ACC112 (cell line): ENCODE data around the gene LCN15.
"Not testable (repeated sequence)": the region's sequence is repeated elsewhere in the genome, so short reads cannot be mapped to it uniquely, and the experiment has no call there.

Experiments used
- H2AFZ ChIP-seq: fragments of 200-600 bp; sonication (generic); one replicate; pipeline ENCODE4 v1.6.0; 2017; ENCODE audit warnings: antibody characterized with exemption, low read length; ENCODE audit not compliant: unreplicated experiment
- H3K27ac ChIP-seq: fragments of 200-600 bp; sonication (generic); 2 replicates; pipeline ENCODE4 v1.5.1; 2014; ENCODE audit warnings: low read depth, mild to moderate bottlenecking, antibody characterized with exemption, low read length, moderate library complexity
- H3K27me3 ChIP-seq: fragments of 200-600 bp; sonication (generic); 2 replicates; pipeline ENCODE4 v1.6.1; 2014; ENCODE audit warnings: mild to moderate bottlenecking, antibody characterized with exemption, low read length, moderate library complexity, mixed read lengths; ENCODE audit not compliant: insufficient read depth
- H3K36me3 ChIP-seq: fragments of 200-600 bp; sonication (generic); 2 replicates; pipeline ENCODE4 v1.6.1; 2016; ENCODE audit warnings: mild to moderate bottlenecking, antibody characterized with exemption, low read length, moderate library complexity, mixed read lengths; ENCODE audit not compliant: insufficient read depth
- H3K4me1 ChIP-seq: fragments of 200-600 bp; sonication (generic); one replicate; pipeline ENCODE4 v1.6.1; 2016; ENCODE audit warnings: low read length, mixed read lengths; ENCODE audit not compliant: insufficient read depth, unreplicated experiment, control insufficient read depth
- H3K4me3 ChIP-seq: fragments of 200-600 bp; sonication (generic); 2 replicates; pipeline ENCODE4 v1.5.1; 2014; ENCODE audit warnings: mild to moderate bottlenecking, low read depth, low read length
- H3K79me2 ChIP-seq: fragments of 200-600 bp; sonication (generic); one replicate; pipeline ENCODE4 v1.6.0; 2016; ENCODE audit warnings: low read length; ENCODE audit not compliant: control insufficient read depth, unreplicated experiment, insufficient read depth

LCN15 gene

DNA sequence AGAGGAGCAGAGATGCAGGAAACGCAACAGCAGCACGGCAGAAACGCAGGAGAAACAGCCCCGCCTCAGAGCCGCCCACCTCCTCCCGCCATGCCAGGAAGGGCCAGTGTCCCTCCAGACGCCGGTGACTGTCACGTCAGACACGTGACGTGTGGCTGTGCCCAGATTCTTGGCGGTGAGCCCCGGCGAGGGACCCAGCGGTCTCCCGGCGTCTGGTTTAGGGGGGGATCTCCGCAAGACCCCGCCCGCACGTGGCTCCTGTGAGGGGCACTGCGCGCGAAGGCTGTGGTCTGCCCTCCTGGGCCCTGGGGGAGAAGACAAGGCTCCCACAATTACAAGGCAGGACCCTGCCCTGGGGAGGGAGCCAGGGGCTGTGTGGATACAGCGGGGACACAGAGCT, 3.9 kb downstream of the LCN15 start:
- H3K27me3 ChIP-seq = no peaks in the 10 kb centered on the region
- no peak overlapping the region for H2AFZ ChIP-seq
- H3K4me1 ChIP-seq = no peaks in the 10 kb centered on the region
- H3K27ac ChIP-seq = no peak overlapping the region
- no peaks in the 10 kb centered on the region for H3K79me2 ChIP-seq
- no peak overlapping the region for H3K4me3 ChIP-seq
- H3K36me3 ChIP-seq = no peaks in the 10 kb centered on the region

DNA sequence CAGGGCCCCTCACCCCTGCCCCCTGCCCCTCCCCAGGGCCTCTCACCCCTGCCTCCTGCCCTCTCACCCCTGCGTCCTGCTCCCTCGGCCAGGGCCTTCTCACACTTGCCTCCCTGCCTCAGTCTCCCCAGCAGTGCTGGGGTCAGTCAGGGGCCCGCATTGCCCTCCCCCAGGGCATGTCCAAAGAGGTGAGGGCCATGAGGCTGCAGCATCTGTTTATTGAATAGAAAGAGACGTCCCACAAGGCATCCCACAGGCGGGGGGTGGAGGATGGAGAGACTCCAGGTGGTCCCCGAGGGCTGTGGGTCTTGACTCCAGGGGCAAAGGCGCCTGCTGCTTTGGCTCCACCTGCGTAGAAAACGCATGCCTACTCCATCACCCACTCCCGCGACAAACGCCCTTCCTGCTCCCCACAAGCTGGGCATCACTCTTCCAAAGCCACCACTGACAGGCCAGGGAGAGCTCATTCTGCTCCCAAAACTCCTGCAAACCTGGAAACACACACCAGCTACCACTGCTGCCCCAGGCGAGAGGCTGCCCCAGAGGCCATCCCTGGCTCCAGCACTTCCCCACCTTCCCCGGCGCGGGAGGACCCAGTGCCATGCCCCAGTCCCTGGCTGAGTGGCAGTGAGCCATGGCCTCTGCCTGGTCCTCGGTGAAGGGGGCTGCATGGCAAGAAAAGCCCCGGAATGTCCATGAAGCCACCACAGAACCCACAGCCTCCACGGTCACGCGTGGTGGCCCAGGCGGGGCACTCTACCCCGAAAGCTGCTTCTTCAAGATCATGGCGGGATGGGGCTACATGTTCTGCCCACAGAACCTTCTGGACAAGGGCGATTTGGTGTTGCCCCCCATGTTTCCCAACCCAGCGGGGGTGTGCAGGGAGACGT, 4.6 kb downstream of the LCN15 start:
- no peaks in the 10 kb centered on the region for H3K36me3 ChIP-seq
- no peak overlapping the region for H2AFZ ChIP-seq
- H3K27me3 ChIP-seq = no peaks in the 10 kb centered on the region
- no peak overlapping the region for H3K27ac ChIP-seq
- H3K4me1 ChIP-seq = no peaks in the 10 kb centered on the region
- no peaks in the 10 kb centered on the region for H3K79me2 ChIP-seq
- H3K4me3 ChIP-seq = no peak overlapping the region

GRCh38 chr9:136759001-136759400, 5.3 kb downstream of the LCN15 start:
- Histone ChIP-seq H3K4me1 (no peaks in the 10 kb centered on the region), H3K27me3 (no peaks in the 10 kb centered on the region)

GRCh38 chr9:136757751-136758140, 6.6 kb downstream of the LCN15 start:
- Histone ChIP-seq H2AFZ (no peak overlapping the region), H3K27me3 (no peaks in the 10 kb centered on the region), H3K27ac (no peak overlapping the region), H3K4me3 (no peak overlapping the region), H3K4me1 (no peaks in the 10 kb centered on the region), H3K79me2 (no peaks in the 10 kb centered on the region), H3K36me3 (no peaks in the 10 kb centered on the region)

More at GRCh38 chr9:136759001-136759400, 5.3 kb downstream of the LCN15 start:
- no peaks in the 10 kb centered on the region for H3K36me3 ChIP-seq
- no peak overlapping the region for H2AFZ ChIP-seq
- H3K4me3 ChIP-seq = no peak overlapping the region
- H3K27ac ChIP-seq = no peak overlapping the region
- H3K79me2 ChIP-seq = no peaks in the 10 kb centered on the region

DNA sequence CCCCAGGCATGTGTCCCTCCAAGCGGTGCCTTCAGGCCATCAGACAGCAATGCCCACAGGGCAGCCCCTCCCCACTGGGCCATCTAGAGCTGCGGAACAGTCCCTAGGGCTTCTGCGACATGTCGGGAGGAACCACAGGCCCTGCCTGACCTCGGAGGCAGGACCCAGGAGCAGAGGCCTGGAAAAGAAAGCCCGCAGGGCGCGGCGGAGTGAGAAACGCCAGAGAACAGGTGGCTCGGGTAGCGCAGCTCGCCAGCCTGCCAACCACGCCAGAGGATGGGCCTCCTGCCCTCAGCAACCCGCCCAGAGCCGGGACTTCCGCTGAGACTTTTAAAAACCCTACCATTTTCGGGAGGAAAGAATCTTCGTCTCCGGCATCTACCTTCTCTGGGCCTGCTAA, 7.0 kb downstream of the LCN15 start:
- Histone ChIP-seq H3K27ac (no peak overlapping the region), H3K79me2 (no peaks in the 10 kb centered on the region), H3K27me3 (no peaks in the 10 kb centered on the region), H2AFZ (no peak overlapping the region), H3K4me3 (no peak overlapping the region), H3K4me1 (no peaks in the 10 kb centered on the region), H3K36me3 (no peaks in the 10 kb centered on the region)

GRCh38 chr9:136756836-136757235, 7.5 kb downstream of the LCN15 start:
- H3K27ac ChIP-seq = no peak overlapping the region
- H3K27me3 ChIP-seq = peaks cover 2% of the 10 kb centered on the region; the same call in 1 of the 2 replicates
- H3K36me3 ChIP-seq = no peaks in the 10 kb centered on the region
- H3K4me3 ChIP-seq = no peak overlapping the region
- H3K4me1 ChIP-seq = no peaks in the 10 kb centered on the region
- no peaks in the 10 kb centered on the region for H3K79me2 ChIP-seq
- H2AFZ ChIP-seq = no peak overlapping the region

DNA sequence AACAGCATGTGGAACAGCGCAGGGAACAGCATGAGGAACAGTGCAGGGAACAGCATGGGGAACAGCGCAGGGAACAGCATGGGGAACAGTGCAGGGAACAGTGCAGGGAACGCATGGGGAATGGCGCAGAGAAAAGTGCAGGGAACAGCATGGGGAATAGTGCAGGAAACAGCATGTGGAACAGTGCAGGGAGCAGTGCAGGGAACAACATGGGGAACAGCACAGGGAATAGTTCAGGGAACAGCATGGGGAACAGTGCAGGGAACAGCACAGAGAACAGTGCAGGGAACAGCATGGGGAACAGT, 8.2 kb downstream of the LCN15 start:
- Histone ChIP-seq H3K27me3 (peaks cover 10% of the 10 kb centered on the region), H3K4me1 (no peaks in the 10 kb centered on the region), H3K36me3 (no peaks in the 10 kb centered on the region), H3K4me3 (no peak overlapping the region), H3K27ac (no peak overlapping the region), H2AFZ (no peak overlapping the region), H3K79me2 (no peaks in the 10 kb centered on the region)

DNA sequence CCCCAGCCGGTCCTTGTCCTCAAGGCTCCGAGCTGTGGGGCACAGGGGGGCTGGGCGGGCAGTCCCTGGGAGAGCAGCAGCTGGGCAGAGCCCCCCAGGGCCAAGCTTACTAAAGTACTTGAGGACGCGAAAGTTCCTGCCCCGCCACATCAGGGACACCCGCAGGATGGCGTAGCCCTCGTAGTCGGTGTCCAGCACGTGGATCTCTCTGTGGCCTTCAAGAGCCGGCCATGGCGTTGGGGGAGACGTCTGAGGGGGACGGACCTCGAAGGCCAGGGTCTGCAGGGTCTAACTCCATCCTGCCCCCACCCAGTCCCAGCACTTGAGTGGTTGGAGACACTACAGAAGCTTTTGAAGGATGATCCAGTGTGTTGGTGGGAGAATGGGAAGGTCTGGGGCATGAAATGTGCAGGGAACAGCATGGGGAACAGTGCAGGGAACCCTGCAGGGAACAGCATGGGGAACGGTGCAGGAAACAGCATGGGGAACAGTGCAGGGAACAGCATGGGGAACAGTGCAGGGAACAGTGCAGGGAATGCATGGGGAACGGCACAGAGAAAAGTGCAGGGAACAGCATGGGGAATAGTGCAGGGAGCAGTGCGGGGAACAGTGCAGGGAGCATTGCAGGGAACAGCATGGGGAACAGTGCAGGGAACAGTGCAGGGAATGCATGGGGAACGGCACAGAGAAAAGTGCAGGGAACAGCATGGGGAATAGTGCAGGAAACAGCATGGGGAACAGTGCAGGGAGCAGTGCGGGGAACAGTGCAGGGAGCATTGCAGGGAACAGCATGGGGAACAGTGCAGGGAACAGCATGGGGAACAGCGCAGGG, 8.8 kb downstream of the LCN15 start:
- not testable (repeated sequence) for H3K27ac ChIP-seq, H3K4me3 ChIP-seq, H3K4me1 ChIP-seq, H3K36me3 ChIP-seq, H2AFZ ChIP-seq, H3K79me2 ChIP-seq
- peaks cover 11% of the 10 kb centered on the region for H3K27me3 ChIP-seq

DNA sequence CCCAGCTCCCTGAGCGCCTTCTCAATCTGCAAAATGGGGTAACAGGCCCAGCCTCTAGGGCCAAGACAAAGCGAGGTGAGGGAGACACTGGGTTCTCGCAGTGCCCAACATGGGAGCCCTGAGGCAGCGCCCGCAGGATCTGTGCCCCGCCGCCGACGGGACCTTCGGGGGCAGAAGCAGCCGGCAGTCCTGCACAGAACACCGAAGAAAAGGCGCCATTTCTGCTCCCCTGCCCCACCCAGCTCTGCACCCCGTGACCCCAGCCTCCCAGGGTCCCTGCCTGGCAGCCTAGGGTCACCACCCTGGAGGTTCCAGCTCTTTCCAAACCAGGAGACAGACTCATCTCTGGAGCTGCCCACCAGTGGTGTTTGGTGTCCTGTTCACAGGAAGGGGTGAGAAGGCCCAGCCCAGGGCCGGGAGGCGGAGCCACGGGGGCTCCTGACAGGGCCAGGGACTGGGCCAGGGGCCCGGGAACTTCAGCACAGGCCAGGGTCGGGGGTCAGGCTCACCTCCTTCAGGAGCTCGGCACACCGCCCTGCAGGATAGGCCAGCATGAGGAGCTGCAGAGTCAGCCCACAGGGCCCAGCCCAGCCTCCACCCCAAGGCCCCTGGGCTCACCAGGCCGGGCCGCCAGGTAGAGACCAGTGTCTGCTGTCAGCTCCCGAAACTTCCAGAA, 9.6 kb downstream of the LCN15 start:
- H3K4me1 ChIP-seq = no peaks in the 10 kb centered on the region
- H2AFZ ChIP-seq = no peak overlapping the region
- peaks cover 11% of the 10 kb centered on the region for H3K27me3 ChIP-seq
- H3K27ac ChIP-seq = no peak overlapping the region
- no peak overlapping the region for H3K4me3 ChIP-seq
- no peaks in the 10 kb centered on the region for H3K79me2 ChIP-seq
- no peaks in the 10 kb centered on the region for H3K36me3 ChIP-seq

GRCh38 chr9:136754059-136754572, 10.2 kb downstream of the LCN15 start:
- H3K27me3 ChIP-seq = peaks cover 11% of the 10 kb centered on the region
- H3K27ac ChIP-seq = no peak overlapping the region
- H3K79me2 ChIP-seq = no peaks in the 10 kb centered on the region
- no peak overlapping the region for H3K4me3 ChIP-seq
- no peaks in the 10 kb centered on the region for H3K4me1 ChIP-seq
- no peak overlapping the region for H2AFZ ChIP-seq
- no peaks in the 10 kb centered on the region for H3K36me3 ChIP-seq
